ENCODE results near the gene FAM170B.

FAM170B gene

GRCh38 chr10:49151481-49151880 is 17.7 kb upstream of the FAM170B start:
- no peak for TF ChIP-seq CTCF (IDR thresholded peaks at IDR 0.05; ENCODE audit: low read depth, low read length, missing control alignments)
- no peak for DNase-seq (ENCODE audit: low read depth)
- no peak overlapping the region for H3K4me3 ChIP-seq (ENCODE audit: low read depth, low read length)

- TF ChIP-seq CTCF (IDR thresholded peaks at IDR 0.05; ENCODE audit: low read depth, low read length, missing control alignments): no peak
- no peak for DNase-seq (ENCODE audit: low read depth)
- H3K4me3 ChIP-seq (ENCODE audit: low read depth, low read length): no peak overlapping the region
Measured at GRCh38 chr10:49151025-49151445, 17.2 kb upstream of the FAM170B start.

- DNase-seq (ENCODE audit: low read depth): no peak
- no peak overlapping the region for H3K4me3 ChIP-seq (ENCODE audit: low read depth, low read length)
- no peak for TF ChIP-seq CTCF (IDR thresholded peaks at IDR 0.05; ENCODE audit: low read depth, low read length, missing control alignments)
Measured at GRCh38 chr10:49150426-49150825, 16.6 kb upstream of the FAM170B start.

- H3K4me3 ChIP-seq (ENCODE audit: low read depth, low read length): no peak overlapping the region
- no peak for TF ChIP-seq CTCF (IDR thresholded peaks at IDR 0.05; ENCODE audit: low read depth, low read length, missing control alignments)
- DNase-seq (ENCODE audit: low read depth): no peak
Measured at GRCh38 chr10:49149881-49150280, 16.1 kb upstream of the FAM170B start.

GRCh38 chr10:49144058-49144720 is 10.4 kb upstream of the FAM170B start:
- no peak for TF ChIP-seq CTCF (IDR thresholded peaks at IDR 0.05; ENCODE audit: low read depth, low read length, missing control alignments)
- no peak for DNase-seq (ENCODE audit: low read depth)
- H3K4me3 ChIP-seq (ENCODE audit: low read depth, low read length): no peak overlapping the region

- no peak for DNase-seq (ENCODE audit: low read depth)
- TF ChIP-seq CTCF (IDR thresholded peaks at IDR 0.05; ENCODE audit: low read depth, low read length, missing control alignments): no peak
- H3K4me3 ChIP-seq (ENCODE audit: low read depth, low read length): no peak overlapping the region
Measured at GRCh38 chr10:49143249-49143648, 9.4 kb upstream of the FAM170B start.
